ENCODE measurements around the gene TRIM9.
A peak's percentile ranks its signal among the peaks of the same experiment; 100 is the strongest.
"Not testable (repeated sequence)": the region's sequence is repeated elsewhere in the genome, so short reads cannot be mapped to it uniquely, and the experiment has no call there.

The TRIM9 gene

GRCh38 chr14:50943943-50944646 is 150.8 kb downstream of the TRIM9 start, which contains the start of gene PYGL:
TSS of gene PYGL (minus strand) at chr14:50944483. CDS start at chr14:50944403, 80 bp downstream.
- Histone ChIP-seq H3K9me3 (no peaks in the 10 kb centered on the region), H3K4me1 (no peaks in the 10 kb centered on the region), H3K36me3 (no peaks in the 10 kb centered on the region), H3K27me3 (no peaks in the 10 kb centered on the region), H3K4me3 (ENCODE audit: low read depth, low read length) (peak within 1 kb of the TSS; percentile 87)
- DNase-seq, result peak; percentile 76
- no peak for TF ChIP-seq CTCF (IDR thresholded peaks at IDR 0.05; ENCODE audit: low read depth, low read length)

- Histone ChIP-seq H3K36me3 (no peaks in the 10 kb centered on the region), H3K4me1 (no peaks in the 10 kb centered on the region), H3K4me3 (ENCODE audit: low read depth, low read length) (peak overlapping the region; percentile 87), H3K27me3 (no peaks in the 10 kb centered on the region), H3K9me3 (no peaks in the 10 kb centered on the region)
- DNase-seq, result no peak
- no peak for TF ChIP-seq CTCF (IDR thresholded peaks at IDR 0.05; ENCODE audit: low read depth, low read length)
Observed at GRCh38 chr14:50943261-50943942, 151.5 kb downstream of the TRIM9 start.

GRCh38 chr14:50941638-50942037 is 153.3 kb downstream of the TRIM9 start:
- not testable (repeated sequence) for H3K36me3 ChIP-seq; H3K27me3 ChIP-seq; DNase-seq; H3K4me1 ChIP-seq; H3K9me3 ChIP-seq; H3K4me3 ChIP-seq (ENCODE audit: low read depth, low read length)

GRCh38 chr14:50941151-50941550 is 153.8 kb downstream of the TRIM9 start:
- H3K9me3 ChIP-seq, result no peaks in the 10 kb centered on the region
- H3K4me1 ChIP-seq, result no peaks in the 10 kb centered on the region
- no peak for DNase-seq

GRCh38 chr14:50937800-50938199 is 157.1 kb downstream of the TRIM9 start:
- H3K4me1 ChIP-seq, result peaks cover 1% of the 10 kb centered on the region

More at GRCh38 chr14:50941151-50941550, 153.8 kb downstream of the TRIM9 start:
- Histone ChIP-seq H3K27me3 (no peaks in the 10 kb centered on the region), H3K36me3 (no peaks in the 10 kb centered on the region), H3K4me3 (ENCODE audit: low read depth, low read length) (no peak overlapping the region)
- TF ChIP-seq CTCF (IDR thresholded peaks at IDR 0.05; ENCODE audit: low read depth, low read length), result no peak

GRCh38 chr14:50937325-50937724 is 157.6 kb downstream of the TRIM9 start:
- Histone ChIP-seq H3K9me3 (no peaks in the 10 kb centered on the region), H3K4me1 (peaks cover 6% of the 10 kb centered on the region), H3K36me3 (no peaks in the 10 kb centered on the region), H3K4me3 (ENCODE audit: low read depth, low read length) (no peak overlapping the region), H3K27me3 (no peaks in the 10 kb centered on the region)
- no peak for TF ChIP-seq CTCF (IDR thresholded peaks at IDR 0.05; ENCODE audit: low read depth, low read length)
- DNase-seq, result no peak

More at GRCh38 chr14:50937800-50938199, 157.1 kb downstream of the TRIM9 start:
- no peaks in the 10 kb centered on the region for H3K36me3 ChIP-seq
- no peak for DNase-seq
- H3K4me3 ChIP-seq (ENCODE audit: low read depth, low read length), result no peak overlapping the region
- TF ChIP-seq CTCF (IDR thresholded peaks at IDR 0.05; ENCODE audit: low read depth, low read length), result no peak
- no peaks in the 10 kb centered on the region for H3K27me3 ChIP-seq
- no peaks in the 10 kb centered on the region for H3K9me3 ChIP-seq

Measured in BE2C (cell line).